ENCODE results near the gene EVA1C.
"Not testable (repeated sequence)": the region's sequence is repeated elsewhere in the genome, so short reads cannot be mapped to it uniquely, and the experiment has no call there.

Gene EVA1C

GRCh38 chr21:32463889-32464300 is 51.4 kb downstream of the EVA1C start:
- no peak for DNase-seq

GRCh38 chr21:32467291-32467690 is 54.8 kb downstream of the EVA1C start:
- no peak for DNase-seq

GRCh38 chr21:32468681-32469111 is 56.2 kb downstream of the EVA1C start:
- DNase-seq: no peak

GRCh38 chr21:32469628-32470027 is 57.1 kb downstream of the EVA1C start:
- DNase-seq: no peak

GRCh38 chr21:32470206-32470605 is 57.7 kb downstream of the EVA1C start:
- DNase-seq: no peak

- DNase-seq: no peak
Observed at GRCh38 chr21:32472890-32473765, 60.6 kb downstream of the EVA1C start.

- no peak for DNase-seq
Observed at GRCh38 chr21:32474179-32475059, 61.9 kb downstream of the EVA1C start.

- no peak for DNase-seq
Observed at GRCh38 chr21:32475162-32475812, 62.8 kb downstream of the EVA1C start.

GRCh38 chr21:32476661-32477423 is 64.3 kb downstream of the EVA1C start:
- no peak for DNase-seq

GRCh38 chr21:32477424-32477745 is 64.9 kb downstream of the EVA1C start:
- no peak for DNase-seq

GRCh38 chr21:32481875-32482408 is 69.4 kb downstream of the EVA1C start:
- no peak for DNase-seq

GRCh38 chr21:32482565-32483292 is 70.2 kb downstream of the EVA1C start:
- no peak for DNase-seq

- DNase-seq: no peak
Observed at GRCh38 chr21:32483293-32483595, 70.7 kb downstream of the EVA1C start.

GRCh38 chr21:32484706-32485380 is 72.3 kb downstream of the EVA1C start:
- peak; percentile 40 for DNase-seq

GRCh38 chr21:32492376-32492775 is 79.9 kb downstream of the EVA1C start:
- no peak for DNase-seq

- DNase-seq: no peak
Observed at GRCh38 chr21:32494934-32495709, 82.6 kb downstream of the EVA1C start.

- no peak for DNase-seq
Observed at GRCh38 chr21:32496568-32496967, 84.1 kb downstream of the EVA1C start.

- no peak for DNase-seq
Observed at GRCh38 chr21:32499249-32500055, 86.9 kb downstream of the EVA1C start.

- DNase-seq: not testable (repeated sequence)
Observed at GRCh38 chr21:32503641-32504040, 91.1 kb downstream of the EVA1C start.
